Fibroblast of the aortic adventitia (primary cell): ENCODE measurements around the gene ERCC4. TPM values are rescaled to one million over a fixed set of nuclear protein-coding genes. Genes with fewer than 3 reads are reported as not detected.

ENCODE experiments used
- DNase-seq: peaks from one replicate; pipeline ENCODE4 v3.0.0-alpha.2; 2010; ENCODE audit warnings: low read depth
- H3K4me3 ChIP-seq: 2 replicates; pipeline ENCODE4 v1.5.1; 2011; ENCODE audit warnings: low read depth, mild to moderate bottlenecking, control low read depth, low read length, moderate library complexity
- total RNA-seq: library from RNA; depleted of rRNA; stranded (reverse); fragments of >200 nt; gene quantifications from 2 replicates; pipeline ENCODE4 v1.2.3, GENCODE V29; 2012; ENCODE audit warnings: low replicate concordance
- TF ChIP-seq, protein P1 (sequence below): IDR thresholded peaks from 2 replicates; pipeline ENCODE4 v1.5.1; 2011; ENCODE audit warnings: mild to moderate bottlenecking, low read length, control low read depth, inconsistent platforms; ENCODE audit not compliant: insufficient read depth

ERCC4 gene
- total RNA-seq, 1 donor, result 16.4 TPM

DNA sequence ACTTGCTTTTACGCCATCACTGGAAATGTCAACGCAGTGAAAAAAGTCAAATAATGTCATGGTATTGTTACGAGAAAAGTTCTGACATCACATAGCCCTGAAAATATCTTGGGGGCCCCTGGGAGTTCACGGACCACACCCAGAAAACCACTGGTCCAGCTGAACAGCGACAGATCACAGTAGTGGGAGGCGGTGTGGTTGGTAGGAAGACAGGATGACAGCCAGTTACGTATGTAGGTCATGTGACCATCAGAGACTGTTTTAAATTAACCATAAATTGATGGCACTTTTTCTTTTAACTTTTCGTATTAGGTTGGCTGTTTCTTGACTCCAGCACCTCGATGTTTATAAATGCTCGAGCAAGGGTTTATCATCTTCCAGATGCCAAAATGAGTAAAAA is 11.9 kb downstream of the ERCC4 start:
- DNase-seq, result no peak
- TF ChIP-seq, protein P1, sequence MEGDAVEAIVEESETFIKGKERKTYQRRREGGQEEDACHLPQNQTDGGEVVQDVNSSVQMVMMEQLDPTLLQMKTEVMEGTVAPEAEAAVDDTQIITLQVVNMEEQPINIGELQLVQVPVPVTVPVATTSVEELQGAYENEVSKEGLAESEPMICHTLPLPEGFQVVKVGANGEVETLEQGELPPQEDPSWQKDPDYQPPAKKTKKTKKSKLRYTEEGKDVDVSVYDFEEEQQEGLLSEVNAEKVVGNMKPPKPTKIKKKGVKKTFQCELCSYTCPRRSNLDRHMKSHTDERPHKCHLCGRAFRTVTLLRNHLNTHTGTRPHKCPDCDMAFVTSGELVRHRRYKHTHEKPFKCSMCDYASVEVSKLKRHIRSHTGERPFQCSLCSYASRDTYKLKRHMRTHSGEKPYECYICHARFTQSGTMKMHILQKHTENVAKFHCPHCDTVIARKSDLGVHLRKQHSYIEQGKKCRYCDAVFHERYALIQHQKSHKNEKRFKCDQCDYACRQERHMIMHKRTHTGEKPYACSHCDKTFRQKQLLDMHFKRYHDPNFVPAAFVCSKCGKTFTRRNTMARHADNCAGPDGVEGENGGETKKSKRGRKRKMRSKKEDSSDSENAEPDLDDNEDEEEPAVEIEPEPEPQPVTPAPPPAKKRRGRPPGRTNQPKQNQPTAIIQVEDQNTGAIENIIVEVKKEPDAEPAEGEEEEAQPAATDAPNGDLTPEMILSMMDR, result no peak
- no peak overlapping the region for H3K4me3 ChIP-seq

DNA sequence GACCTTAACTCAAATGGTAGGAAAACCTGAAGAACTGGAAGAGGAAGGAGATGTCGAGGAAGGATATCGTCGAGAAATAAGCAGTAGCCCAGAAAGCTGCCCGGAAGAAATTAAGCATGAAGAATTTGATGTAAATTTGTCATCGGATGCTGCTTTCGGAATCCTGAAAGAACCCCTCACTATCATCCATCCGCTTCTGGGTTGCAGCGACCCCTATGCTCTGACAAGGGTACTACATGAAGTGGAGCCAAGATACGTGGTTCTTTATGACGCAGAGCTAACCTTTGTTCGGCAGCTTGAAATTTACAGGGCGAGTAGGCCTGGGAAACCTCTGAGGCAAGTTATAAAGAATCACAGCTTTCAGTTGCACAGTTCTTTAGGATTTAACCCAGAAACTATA is 15.5 kb downstream of the ERCC4 start:
- no peak overlapping the region for H3K4me3 ChIP-seq
- TF ChIP-seq, protein P1, result peak; percentile 62
- no peak for DNase-seq

DNA sequence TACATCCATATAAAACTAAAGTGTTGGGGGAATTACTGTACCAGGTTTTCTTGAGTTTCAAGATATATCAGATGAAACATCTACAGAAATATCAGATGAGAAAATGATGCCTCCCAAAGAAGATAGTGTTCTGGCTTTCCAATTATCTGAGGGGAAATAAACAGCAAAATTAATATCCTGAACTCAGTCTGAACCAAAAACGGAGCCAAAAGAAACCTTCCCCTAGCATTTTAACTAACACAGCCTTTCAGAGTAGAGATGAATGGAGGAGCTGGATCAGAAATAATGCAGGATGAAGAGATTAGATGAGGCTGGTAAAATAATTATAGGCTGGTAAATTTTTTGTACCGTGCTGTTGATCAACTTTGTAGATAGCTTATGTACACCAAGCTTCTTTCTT is 16.2 kb downstream of the ERCC4 start:
- DNase-seq, result no peak
- TF ChIP-seq, protein P1, result no peak
- no peak overlapping the region for H3K4me3 ChIP-seq

DNA sequence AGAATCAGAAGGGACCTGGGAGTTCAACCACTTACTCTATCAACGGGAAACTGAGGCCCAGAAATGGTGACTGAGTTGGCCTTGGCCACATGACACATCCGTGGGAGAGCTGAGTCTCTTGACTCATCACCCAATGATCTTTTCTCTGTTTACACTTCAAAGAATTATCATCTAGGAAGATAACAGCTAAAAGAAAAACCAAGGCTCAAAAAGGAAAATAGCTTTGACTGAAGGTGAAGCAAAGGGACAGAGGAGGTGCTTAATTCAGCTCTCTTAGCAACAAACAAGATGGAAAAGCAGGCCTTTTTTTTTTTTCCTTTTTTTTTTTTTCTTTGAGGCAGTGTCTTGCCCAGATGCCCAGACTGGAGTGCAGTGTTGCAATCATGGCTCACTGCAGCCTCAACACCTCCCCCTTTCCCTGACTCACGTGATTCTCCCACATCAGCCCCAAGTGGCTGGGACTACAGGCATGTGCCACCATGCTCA is 16.7 kb downstream of the ERCC4 start:
- TF ChIP-seq, protein P1, result no peak
- peak; percentile 70 for DNase-seq
- H3K4me3 ChIP-seq, result no peak overlapping the region

DNA sequence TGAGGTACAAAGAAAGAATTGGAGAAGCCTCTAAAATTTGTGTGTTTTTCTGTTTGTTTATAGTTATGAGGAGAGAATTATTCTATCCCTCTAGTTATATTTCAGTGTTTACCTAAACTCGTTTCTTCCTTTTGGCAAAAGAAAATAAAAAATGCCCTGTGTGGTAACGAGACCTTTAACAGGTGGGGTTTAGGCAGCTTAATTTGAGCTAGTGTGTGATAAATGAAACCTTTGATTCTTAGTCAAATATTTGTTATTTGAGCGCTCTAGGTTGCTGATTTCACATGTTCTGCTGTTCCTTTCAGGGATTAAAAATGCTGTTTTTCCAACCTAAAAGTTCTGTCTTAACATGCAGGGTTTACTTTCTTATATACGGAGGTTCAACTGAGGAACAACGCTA is 17.5 kb downstream of the ERCC4 start:
- DNase-seq, result no peak
- H3K4me3 ChIP-seq, result no peak overlapping the region
- TF ChIP-seq, protein P1, result no peak

DNA sequence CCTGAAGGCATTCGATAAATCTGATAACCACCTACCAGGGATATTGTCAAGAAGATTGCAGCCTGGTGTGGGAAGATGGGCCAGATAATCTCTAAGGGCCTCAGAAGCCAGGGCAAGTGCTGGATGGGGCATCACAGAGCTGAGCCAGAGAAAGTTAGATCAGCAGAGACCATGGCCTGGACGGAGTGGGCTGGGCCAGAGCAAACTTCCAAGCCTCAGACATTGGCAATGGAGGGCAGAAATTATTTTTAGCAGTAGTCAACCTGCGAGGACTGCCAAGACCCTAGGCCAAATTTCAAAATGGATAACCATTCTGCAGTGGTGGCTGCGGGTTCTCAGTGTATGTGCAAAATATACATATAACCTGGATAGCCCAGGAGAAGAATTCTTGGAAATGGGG is 18.5 kb downstream of the ERCC4 start:
- H3K4me3 ChIP-seq, result no peak overlapping the region
- no peak for DNase-seq
- TF ChIP-seq, protein P1, result no peak

DNA sequence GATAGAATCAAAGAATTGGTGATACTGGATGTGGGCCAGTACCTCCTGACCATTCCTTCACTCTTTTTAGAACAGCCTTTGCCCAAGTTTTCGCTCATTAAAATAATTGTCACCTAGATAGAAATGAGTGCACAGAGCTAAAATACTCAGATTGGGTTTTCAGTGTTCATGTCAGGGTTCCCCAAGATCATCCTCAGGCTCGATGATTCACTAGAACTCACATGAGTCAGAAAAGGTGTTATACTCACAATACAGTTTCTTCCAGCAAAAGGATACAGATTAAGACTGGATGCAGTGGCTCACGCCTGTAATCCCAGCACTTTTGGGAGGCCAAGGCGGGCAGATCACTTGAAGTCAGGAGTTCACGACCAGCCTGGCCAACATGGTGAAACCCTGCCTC is 19.9 kb downstream of the ERCC4 start:
- TF ChIP-seq, protein P1, result no peak
- DNase-seq, result no peak
- no peak overlapping the region for H3K4me3 ChIP-seq
